GM10266 (cell line): Measurements from ENCODE around the gene GP1BA.
"Not testable (repeated sequence)": the region's sequence is repeated elsewhere in the genome, so short reads cannot be mapped to it uniquely, and the experiment has no call there.

Experiments used
- DNase-seq: peaks from one replicate; pipeline ENCODE4 v3.0.0; 2012; ENCODE audit errors: extremely low spot score
- TF ChIP-seq, protein P1 (sequence below): IDR thresholded peaks from 2 replicates; pipeline ENCODE4 v1.5.1; 2012; ENCODE audit warnings: mild to moderate bottlenecking, low read depth; ENCODE audit not compliant: control insufficient read depth, insufficient read depth; ENCODE audit errors: missing control alignments

GP1BA gene

DNA sequence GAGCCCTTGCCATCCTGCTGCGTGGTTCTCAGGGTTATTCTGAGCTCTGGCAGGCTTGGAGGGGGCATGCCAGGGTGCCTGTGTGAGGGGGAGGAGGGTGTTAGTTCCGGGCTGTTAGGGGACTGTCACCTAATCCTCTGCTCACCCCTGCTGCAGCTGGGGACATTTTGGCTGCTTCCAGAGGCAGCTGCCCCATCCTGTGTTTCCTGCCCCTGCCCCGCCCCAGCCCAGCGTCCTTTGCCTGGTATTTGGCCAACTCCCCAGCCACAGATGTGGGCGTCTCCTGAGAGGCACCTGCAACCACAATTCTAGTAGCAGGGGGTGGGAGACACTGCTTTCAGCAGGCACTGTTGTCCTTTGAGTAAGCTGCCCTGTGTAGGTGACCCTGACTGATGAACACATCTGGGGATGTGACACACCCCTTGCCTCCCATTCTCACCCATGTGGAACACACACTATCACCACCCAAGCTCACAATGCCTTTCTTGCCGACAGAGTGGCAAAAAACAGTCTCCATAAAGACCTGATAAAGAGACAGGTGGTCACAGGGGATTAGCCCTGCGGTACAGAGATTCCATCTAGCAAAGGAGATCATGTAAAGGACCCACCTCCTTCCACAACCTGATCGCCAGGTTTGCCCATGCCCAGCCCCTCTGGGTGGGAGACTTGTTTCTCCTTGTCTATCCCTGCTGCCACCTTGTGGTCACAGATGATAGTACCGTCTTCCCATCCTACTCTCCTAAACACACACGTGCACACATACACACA lies 28.8 kb upstream of the GP1BA start, which contains the start of gene CHRNE:
TSS of gene CHRNE (minus strand) at position 48 of the 768 bp plus-strand sequence. CDS start at position 13, 35 bp downstream.
- DNase-seq, result peak; percentile 61
- TF ChIP-seq, protein P1, sequence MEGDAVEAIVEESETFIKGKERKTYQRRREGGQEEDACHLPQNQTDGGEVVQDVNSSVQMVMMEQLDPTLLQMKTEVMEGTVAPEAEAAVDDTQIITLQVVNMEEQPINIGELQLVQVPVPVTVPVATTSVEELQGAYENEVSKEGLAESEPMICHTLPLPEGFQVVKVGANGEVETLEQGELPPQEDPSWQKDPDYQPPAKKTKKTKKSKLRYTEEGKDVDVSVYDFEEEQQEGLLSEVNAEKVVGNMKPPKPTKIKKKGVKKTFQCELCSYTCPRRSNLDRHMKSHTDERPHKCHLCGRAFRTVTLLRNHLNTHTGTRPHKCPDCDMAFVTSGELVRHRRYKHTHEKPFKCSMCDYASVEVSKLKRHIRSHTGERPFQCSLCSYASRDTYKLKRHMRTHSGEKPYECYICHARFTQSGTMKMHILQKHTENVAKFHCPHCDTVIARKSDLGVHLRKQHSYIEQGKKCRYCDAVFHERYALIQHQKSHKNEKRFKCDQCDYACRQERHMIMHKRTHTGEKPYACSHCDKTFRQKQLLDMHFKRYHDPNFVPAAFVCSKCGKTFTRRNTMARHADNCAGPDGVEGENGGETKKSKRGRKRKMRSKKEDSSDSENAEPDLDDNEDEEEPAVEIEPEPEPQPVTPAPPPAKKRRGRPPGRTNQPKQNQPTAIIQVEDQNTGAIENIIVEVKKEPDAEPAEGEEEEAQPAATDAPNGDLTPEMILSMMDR, result peak; percentile 77

DNA sequence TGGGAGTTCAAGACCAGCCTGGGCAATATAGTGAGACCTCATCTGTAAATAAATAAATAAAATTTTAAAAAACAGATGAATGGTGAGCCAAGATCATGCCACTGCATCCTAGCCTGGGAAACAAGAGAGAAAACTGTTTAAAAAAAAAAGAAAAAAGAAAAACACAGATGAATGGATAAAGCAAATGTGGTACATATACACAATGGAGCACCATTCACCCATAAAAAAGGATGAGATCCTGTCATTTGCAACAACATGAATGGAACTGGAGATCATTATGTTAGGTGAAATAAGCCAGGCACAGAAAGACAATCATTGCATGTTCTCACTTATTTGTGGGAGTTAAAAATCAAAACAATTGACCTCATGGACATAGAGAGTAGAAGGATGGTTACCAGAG lies 25.4 kb upstream of the GP1BA start:
- not testable (repeated sequence) for DNase-seq

GRCh38 chr17:4908301-4908700 lies 23.8 kb upstream of the GP1BA start:
- DNase-seq, result no peak
- TF ChIP-seq, protein P1, result no peak

GRCh38 chr17:4908711-4909496 lies 23.2 kb upstream of the GP1BA start:
- DNase-seq, result peak; percentile 83
- TF ChIP-seq, protein P1, result peak; percentile 89

DNA sequence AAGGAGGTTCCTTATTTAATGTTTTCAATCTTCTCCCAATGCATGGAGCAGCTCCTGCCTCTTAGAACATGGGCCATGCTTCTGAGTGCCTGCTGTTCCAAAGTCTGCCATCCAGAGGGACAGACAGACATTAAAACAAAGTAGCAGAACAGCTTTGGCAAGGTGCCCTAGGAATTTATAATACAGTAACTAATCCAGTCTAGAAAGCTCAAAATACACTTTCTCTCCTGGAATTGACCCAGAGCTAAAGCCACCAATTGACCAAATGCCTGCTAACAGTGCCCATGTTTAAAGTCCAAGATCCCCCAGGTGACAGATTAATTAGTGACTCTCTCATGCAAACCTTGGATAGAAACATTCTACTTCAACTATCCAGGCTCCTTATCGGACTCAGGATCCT lies 18.1 kb upstream of the GP1BA start:
- TF ChIP-seq, protein P1, result no peak
- no peak for DNase-seq

GRCh38 chr17:4914551-4914950 lies 17.5 kb upstream of the GP1BA start:
- not testable (repeated sequence) for DNase-seq

DNA sequence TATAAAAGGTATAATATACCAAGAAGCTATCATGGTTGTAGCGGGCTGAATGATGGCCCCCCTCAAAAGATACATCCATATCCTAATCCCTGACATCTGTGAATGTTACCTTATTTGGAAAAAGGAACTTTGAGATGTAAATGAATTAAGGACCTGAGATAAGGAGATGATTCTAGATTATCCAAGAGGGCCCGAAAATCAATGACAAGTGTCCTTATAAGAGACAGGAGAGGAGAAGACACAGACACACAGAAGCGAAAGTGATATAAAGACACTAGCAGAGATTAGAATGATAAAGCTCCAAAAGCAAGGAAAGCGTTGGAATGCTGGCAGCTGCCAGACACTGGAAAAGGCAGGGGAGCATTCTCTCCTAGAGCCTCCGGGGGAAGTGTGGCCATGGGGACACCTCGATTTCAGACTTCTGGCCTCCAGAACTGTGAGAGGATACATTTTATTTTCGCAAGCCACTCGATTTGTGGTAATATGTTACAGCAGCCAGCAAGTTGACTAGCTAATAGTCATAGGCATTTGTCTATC lies 12.5 kb upstream of the GP1BA start:
- TF ChIP-seq, protein P1, result no peak
- no peak for DNase-seq

- TF ChIP-seq, protein P1, result no peak
- no peak for DNase-seq
Observed at GRCh38 chr17:4920351-4921048, 11.6 kb upstream of the GP1BA start.
